ENCODE results near the gene PTMS. TPM values are rescaled to one million over a fixed set of nuclear protein-coding genes. Genes with fewer than 3 reads are reported as not detected.

Gene PTMS
- total RNA-seq, 1 donor from 2014 or later: 65.5 TPM

DNA sequence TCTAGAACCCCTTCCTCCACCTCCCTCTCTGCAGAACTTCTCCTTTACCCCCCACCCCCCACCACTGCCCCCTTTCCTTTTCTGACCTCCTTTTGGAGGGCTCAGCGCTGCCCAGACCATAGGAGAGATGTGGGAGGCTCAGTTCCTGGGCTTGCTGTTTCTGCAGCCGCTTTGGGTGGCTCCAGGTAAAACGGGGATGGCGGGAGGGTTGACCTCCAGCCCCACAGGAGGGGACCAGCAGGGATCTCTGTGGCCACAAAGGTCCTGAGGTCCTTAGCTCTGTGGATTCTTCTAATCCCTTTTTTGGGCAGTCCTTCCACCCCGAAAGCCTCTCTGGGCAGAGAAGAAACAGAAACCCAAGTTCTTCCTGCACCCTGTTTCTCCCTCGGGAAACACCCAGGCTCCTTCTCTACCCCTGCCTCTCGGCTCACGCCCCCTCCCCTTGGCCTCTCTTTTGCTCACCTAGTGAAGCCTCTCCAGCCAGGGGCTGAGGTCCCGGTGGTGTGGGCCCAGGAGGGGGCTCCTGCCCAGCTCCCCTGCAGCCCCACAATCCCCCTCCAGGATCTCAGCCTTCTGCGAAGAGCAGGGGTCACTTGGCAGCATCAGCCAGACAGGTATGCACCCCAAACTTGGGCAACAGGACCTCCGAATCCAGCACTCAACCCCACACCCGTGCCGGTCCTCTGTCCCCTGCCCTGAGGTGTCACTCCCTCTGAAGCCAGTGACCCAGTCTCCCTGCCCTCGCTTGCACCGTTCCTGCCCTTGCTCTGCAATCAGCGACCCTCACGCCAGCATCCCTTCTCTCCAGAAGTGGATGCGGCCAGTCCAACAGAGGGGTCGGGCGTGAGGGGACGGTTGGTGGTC is 6.8 kb downstream of the PTMS start:
- no peak for DNase-seq

DNA sequence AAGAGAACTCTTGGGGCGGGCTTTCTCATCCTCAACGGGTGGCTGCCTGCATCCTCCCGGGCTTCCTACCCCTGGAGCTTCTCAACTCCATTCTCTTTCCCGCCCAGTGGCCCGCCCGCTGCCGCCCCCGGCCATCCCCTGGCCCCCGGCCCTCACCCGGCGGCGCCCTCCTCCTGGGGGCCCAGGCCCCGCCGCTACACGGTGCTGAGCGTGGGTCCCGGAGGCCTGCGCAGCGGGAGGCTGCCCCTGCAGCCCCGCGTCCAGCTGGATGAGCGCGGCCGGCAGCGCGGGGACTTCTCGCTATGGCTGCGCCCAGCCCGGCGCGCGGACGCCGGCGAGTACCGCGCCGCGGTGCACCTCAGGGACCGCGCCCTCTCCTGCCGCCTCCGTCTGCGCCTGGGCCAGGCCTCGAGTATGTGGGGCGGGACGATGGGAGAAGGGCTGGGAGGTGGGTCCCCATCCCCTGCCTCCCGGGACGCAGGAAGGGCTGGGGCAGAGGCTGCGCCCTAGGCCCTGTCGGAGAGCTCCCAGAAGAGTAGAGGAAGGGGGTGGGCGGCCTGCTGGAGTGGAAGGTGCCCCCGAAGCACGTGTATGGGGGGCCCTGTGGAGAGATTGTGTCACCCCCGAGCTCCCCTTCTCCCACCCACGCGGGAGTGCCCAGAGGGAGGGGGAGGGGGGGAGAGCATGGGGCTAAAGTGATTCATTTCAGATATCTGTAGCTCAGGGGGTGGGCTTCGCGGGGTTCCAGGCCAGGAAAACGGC is 7.6 kb downstream of the PTMS start:
- no peak for DNase-seq

DNA sequence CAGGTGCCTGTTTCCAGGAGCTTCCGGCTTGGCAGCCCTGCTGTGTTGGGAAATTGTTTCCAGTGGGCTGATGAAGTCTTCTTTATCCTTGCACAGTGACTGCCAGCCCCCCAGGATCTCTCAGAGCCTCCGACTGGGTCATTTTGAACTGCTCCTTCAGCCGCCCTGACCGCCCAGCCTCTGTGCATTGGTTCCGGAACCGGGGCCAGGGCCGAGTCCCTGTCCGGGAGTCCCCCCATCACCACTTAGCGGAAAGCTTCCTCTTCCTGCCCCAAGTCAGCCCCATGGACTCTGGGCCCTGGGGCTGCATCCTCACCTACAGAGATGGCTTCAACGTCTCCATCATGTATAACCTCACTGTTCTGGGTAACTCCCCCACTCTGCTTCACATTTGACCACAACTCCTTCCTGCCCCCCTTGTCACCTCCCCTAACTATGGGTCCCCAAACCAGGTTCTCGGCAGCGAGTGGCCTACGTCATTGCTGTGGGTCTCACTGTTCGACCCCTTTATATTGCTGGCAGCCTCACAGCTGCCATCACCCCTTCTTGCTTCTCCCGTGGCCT is 8.4 kb downstream of the PTMS start:
- no peak for DNase-seq

DNA sequence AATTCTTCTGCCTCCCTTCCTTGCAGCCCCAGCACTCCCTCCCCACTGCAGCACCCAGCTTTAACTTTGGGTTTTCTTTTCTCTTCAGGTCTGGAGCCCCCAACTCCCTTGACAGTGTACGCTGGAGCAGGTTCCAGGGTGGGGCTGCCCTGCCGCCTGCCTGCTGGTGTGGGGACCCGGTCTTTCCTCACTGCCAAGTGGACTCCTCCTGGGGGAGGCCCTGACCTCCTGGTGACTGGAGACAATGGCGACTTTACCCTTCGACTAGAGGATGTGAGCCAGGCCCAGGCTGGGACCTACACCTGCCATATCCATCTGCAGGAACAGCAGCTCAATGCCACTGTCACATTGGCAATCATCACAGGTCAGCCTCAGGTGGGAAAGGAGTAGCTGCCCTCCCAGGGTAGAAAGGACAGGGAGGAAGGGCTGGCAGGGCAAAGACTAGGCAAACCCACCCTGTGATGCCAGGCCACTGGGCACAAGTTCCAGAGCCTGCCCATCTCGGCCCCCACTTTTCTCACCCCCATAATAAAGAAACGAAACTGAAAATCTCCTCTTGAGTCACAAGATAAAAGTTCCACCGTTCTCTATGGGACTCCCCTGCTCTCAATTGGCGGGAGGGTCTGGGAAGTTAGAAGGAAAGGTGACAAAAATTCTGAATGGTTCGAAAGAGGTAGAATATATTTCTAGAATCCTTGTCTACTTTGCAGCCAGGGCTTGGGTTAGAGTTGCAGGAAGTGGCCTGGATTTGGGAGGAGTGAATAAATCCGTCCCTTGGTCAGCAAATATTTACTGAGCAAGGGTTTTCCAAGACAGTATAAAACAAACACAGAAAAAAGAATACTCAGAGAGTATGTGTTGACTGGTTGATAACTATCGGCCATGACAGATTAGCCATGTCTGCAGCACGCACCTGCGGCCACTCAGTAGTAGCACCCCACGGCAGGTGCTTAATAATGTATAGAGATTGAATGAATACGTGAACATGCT is 9.3 kb downstream of the PTMS start:
- DNase-seq: no peak

DNA sequence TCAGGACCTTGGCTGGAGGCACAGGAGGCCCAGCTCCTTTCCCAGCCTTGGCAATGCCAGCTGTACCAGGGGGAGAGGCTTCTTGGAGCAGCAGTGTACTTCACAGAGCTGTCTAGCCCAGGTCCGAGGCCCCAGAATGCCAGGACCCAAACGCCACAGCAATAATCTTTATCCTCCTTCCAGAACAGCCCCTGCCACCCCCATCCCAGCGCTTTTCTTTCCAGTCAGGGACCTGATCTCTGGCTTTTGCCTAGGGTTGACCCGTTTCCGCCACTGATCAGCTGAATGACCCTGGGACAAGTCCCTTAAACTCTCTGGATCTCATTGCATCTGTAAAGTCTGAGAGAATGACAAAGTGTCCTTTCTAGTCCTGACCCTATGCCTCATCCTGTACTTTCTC is 11.2 kb downstream of the PTMS start:
- no peak for DNase-seq

DNA sequence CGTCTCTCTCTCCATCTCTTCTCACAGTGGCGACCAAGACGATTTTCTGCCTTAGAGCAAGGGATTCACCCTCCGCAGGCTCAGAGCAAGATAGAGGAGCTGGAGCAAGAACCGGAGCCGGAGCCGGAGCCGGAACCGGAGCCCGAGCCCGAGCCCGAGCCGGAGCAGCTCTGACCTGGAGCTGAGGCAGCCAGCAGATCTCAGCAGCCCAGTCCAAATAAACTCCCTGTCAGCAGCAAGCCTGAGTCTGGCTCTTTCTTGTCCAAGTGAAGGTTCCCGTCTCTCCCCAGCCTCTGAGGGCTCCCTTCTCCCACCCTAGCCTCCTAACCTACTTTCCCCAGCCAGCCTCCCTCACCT is 12.0 kb downstream of the PTMS start:
- peak; percentile 21 for DNase-seq

DNA sequence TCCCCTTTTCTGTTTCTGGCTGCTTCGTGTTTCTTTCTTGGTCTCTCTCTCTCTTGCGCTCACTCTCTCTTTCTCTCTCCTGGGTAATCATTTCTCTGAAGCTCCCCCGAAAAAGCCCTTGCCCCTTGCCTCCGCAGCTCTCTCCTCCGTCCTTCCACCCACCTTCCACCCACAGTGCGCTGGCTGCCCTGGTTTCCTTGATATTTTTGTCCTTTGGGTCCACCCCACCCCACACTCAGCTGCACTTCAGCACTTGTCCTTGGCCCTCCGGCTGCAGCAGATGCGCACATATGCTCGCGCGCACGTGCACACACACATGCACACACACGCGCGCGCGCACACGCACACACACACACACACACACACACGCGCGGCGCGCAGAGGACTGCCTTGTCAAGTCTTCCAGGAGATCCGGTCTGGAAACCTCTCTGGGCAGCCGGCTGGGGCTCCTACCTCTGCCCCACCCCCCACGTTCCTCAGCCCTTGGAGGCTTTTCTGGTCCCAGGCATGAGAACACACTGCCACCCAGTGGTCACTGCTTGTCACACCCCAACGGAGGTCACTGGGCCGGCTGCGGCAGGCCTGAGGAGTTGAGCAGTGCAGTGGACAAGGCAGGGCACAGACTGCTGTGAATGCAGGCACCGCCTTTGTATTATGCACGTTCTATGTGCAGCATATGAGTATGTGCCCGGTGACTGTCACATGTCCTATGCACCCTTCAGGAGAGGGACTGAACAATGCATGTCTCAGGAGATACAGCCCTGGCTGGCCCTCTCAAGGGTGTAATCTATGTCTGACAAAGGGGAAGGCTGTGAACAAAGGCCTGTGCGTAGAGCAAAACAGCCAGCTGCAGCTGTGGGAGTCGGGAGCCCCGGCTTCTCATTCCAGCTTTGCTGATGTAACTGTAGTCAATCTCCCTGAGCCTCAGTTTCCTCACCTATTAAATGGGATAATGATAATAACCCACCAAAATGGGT is 12.7 kb downstream of the PTMS start:
- DNase-seq: peak; percentile 97

DNA sequence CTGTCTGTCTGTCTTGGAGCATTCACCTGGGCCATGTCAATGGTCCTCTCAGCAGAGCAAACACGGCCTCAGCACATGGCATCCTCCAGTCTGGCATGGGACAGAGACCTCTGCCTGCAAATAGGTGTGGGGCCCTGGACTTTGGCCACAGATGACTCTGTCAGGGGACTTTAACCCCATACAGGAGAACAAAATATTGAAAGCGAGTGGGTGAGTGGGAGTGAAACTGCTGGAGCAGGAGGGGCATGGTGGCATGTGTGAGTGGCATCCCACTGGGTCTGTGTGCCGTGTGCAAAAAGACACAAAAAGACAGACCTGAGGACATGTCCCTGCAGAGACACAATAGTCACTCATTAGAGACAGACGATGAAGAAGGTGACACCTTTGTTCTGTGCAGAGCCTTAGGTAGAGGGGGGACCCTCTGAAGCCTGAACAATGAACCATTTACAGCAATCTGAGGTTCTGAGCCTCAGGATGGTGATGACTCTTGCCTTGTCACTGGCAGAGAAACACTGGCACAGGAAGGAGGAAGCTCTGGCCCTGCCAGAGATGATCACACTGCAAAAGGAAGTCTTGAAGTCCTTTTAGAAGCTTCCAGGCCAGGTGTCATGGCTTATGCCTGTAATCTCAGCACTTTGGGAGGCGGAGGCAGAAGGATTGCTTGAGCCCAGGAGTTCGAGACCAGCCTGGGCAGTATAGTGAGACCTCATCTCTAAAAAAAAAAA is 13.7 kb downstream of the PTMS start:
- DNase-seq: no peak

DNA sequence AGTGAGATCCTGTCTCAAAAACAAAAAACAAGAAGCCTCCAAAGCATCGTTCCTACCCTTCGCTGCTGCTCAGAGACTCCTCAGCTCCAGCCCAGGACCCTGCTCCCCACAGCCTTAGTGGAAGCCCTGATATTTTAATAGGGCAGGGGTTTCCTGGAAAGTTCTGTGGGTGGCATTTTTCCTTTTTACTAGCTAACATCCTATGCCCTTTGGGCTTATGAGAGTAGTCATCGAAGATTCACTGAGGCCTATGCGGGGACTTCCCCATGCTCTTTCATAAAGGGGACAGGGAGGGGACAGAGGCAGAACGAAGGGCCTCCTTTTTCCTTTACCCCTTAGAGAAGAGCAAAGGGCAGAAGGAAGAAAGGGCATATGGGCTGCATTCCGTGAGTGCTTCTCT is 14.4 kb downstream of the PTMS start:
- no peak for DNase-seq

DNA sequence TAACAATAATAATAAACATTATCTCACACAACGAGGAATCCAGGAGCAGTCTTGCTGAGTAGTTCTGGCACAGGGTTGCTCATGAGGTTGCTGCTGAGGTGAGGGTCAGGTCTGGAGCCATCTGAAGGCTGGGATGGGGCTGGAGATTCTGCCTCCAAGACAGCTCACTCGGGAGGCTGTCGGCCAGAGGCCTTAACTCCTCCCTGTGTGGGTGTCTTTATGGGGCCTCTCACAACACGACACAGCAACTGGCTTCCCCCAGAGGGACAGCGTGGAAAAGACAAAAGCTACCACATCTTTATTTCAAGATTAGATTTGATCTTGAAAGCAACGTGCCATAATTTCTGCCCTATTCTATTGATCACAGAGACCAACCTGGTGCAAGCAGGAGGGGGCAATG is 16.0 kb downstream of the PTMS start:
- no peak for DNase-seq

DNA sequence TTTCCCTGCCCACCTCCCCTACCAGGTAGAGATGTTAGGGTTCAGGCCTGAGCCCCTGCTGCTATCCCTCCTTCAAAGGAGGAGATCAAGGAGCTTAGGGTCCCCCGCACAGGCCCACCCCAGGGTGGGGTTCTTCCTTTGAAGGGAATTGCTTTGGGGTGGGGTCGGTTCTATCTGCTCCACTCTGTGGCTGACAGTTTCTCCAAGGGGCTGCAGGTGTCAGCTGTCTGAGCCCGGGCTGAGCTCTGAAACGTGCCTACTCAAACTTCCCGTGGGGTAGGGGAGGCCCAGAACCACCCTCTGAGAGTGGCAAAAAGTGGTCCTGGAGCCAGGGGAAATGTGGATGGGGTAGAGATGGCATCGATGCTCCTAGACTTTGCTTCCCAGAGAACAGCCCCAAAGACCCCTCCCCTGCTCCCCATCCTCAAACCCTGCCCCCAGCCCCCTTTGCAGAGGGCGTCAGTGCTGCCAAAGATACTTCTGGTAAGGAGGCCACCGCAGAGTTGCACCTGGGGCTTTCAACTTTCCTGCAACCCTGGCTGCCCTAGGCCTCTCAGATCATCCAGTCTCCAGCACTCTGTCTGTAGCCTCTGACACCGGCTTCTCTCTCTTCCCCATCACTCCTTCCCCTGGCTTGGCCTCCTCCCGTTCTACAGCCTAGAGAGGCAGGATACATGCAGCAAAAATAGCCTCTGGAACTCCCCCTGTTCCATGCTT is 16.8 kb downstream of the PTMS start:
- no peak for DNase-seq

DNA sequence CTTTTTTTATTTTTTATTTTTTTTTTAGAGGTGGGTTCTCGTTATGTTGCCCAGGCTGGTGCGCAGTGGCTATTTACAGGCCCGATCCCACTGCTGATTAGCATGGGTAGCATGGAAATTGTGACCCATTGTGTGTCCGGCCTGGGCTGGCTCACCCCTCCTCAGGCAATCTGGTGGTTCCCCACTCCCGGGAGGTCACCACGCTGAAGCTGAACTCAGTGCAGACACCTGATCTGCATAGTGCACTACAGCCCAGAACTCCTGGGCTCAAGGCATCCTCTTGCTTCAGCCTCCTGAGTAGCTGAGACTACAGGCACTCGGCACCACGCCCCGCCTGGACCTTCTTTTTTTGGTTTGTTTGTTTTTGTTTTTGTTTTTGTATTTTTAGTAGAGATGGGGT is 17.7 kb downstream of the PTMS start:
- no peak for DNase-seq

DNA sequence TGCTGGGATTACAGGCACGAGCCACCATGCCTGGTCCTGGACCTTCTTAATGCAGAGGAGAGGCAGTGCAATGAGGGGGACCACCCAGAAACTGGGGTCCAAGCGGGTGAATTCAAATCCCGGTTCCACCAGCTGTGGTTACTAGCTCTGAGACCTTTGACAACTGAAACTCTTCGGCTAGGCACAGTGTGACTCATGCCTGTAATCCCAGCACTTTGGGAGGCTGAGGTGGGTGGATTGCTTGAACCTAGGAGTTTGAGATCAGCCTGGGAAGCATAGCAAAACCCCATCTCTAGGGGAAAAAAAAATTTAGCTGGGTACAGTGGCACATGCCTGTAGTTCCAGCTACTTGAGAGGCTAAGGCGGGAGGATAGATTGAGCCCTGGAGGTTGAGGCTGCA is 18.1 kb downstream of the PTMS start:
- no peak for DNase-seq

DNA sequence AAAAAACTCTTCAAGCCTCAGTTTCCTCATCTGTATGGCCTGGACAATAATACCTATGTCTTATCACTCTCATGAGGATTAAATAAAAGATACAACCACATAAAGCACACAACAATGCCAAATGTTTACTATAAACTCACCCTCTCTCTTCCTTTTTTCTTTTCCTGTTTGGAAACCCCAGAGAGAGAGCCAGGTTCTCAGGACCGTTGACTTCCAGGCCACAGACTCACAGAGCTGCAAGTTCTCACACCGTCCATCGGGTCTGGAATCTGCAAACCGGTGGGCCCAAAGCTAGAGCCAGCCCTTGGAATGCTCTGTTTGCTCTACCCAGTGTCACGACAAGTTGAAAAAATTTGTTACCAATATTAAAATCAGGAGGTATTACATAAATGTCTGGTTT is 18.6 kb downstream of the PTMS start:
- DNase-seq: no peak

DNA sequence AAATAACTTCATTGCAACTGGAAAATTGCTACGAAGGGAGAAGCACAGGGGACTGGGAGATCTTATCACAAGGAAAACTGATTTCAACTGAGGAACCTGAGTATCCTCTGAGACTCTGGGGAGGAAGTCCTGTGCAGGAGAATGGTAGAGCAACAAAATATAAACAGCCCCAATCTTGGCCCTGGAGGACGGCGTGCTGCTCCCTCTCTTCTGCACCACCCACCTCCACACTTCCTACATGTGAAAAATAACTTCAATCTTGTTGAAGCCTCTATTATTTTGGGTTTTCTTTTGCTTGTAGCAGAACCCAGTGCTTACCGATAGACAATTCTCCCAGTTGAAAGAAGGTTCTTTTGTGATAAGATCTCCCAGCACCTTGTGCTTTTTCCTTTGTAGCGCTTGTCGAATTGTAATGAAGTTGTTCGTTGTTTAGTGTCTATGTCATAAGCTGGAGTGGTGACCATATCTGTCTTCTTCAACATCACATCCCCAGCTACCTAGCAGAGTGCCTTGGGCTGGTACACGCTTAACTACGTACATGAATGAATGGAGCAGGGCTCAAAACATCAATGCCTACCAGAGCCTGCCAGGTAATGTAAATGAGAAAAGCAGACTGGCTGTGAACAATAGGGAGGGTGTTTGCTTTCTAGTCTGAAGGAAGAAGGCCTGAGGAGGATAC is 20.4 kb downstream of the PTMS start:
- DNase-seq: no peak

DNA sequence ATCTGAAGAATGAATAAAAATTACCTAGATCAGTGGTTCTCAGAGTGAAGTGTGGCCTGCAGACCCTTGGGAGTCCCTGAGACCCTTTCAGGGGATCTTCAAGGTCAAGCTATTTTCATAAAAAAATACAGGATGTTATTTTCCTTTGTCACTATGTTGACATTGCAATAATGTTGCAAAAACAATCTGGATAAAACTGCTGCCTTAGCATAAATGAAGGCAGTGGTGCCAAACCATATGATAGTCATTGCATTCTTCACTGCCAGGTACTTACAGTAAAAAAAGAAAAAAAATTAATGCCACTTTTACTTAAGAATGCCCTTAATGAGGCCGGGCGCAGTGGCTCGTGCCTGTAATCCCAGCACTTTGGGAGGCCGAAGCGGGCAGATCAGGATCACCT is 21.1 kb downstream of the PTMS start:
- no peak for DNase-seq

DNA sequence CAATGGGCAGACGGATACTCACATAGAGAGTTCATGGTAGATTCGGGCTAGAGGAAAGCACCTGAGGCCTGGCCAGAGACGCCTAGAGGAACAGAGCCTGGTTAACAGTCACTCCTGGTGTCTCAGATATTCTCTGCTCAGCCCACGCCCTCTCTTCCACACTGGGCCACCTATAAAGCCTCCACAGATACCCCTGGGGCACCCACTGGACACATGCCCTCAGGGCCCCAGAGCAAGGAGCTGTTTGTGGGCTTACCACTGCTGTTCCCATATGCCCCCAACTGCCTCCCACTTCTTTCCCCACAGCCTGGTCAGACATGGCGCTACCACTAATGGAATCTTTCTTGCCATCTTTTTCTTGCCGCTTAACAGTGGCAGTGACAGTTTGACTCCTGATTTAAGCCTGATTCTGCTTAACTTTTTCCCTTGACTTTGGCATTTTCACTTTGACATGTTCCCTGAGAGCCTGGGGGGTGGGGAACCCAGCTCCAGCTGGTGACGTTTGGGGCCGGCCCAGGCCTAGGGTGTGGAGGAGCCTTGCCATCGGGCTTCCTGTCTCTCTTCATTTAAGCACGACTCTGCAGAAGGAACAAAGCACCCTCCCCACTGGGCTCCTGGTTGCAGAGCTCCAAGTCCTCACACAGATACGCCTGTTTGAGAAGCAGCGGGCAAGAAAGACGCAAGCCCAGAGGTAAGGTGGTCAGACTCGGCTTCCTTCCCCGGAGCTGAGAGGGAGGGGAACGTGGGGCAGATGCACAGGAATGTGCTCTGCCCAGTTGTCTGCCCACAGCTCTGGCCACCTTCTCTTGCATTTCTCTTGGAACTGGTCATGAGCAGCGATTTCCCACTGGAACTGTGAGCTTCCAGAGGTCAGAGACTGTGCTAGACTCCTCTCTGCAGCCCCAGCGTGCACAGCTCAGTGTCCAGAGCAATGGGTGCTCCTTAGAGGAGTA is 23.1 kb downstream of the PTMS start, which contains the start of gene CD4:
CD4 (plus strand) TSS at position 557 of the 953 bp plus-strand sequence. CDS start 10,611 bp downstream, outside the sequence.
- DNase-seq: no peak
